Stimulated activated naive B cell treated with anti-CD40 and anti-IgM and Interleukin-4, amounts not matched to agents 10 μg/mL and 1 μg/mL and 100 μg/mL, for 72 hours (primary cell): ENCODE results near the gene TNK2.
A peak's percentile ranks its signal among the peaks of the same experiment; 100 is the strongest.

ENCODE experiments used
- ATAC-seq, 2 donors: fragments of 150-1000 bp; cut with Tn5 transposase; replicated peaks; 2 replicates each; pipeline ENCODE4 v1.10.0; 2021; ENCODE audit warnings: moderate library complexity in 1 of 2
- DNase-seq: peaks from one replicate; pipeline ENCODE4 v3.0.0; 2021
- H3K27ac Mint-ChIP-seq: one replicate; pipeline ENCODE4 v1.8.0; 2022; ENCODE audit warnings: mild to moderate bottlenecking, mixed read lengths
- H3K27me3 Mint-ChIP-seq, 2 donors: one replicate each; pipeline ENCODE4 v1.8.0; 2022; ENCODE audit warnings: mixed read lengths in 2 of 2
- H3K36me3 Mint-ChIP-seq, 2 donors: one replicate each; pipeline ENCODE4 v1.8.0; 2022; ENCODE audit warnings: mixed read lengths in 2 of 2, mild to moderate bottlenecking in 1 of 2
- H3K4me1 Mint-ChIP-seq, 2 donors: one replicate each; pipeline ENCODE4 v1.8.0; 2022; ENCODE audit warnings: mixed read lengths in 2 of 2, mild to moderate bottlenecking in 1 of 2
- H3K4me3 Mint-ChIP-seq, 2 donors: one replicate each; pipeline ENCODE4 v1.8.0; 2022; ENCODE audit warnings: mild to moderate bottlenecking in 2 of 2, mixed read lengths in 2 of 2, moderate library complexity in 1 of 2
- H3K9me3 Mint-ChIP-seq, 2 donors: one replicate each; pipeline ENCODE4 v1.8.0; 2022; ENCODE audit warnings: mixed read lengths in 2 of 2, mild to moderate bottlenecking in 1 of 2

The TNK2 gene

DNA sequence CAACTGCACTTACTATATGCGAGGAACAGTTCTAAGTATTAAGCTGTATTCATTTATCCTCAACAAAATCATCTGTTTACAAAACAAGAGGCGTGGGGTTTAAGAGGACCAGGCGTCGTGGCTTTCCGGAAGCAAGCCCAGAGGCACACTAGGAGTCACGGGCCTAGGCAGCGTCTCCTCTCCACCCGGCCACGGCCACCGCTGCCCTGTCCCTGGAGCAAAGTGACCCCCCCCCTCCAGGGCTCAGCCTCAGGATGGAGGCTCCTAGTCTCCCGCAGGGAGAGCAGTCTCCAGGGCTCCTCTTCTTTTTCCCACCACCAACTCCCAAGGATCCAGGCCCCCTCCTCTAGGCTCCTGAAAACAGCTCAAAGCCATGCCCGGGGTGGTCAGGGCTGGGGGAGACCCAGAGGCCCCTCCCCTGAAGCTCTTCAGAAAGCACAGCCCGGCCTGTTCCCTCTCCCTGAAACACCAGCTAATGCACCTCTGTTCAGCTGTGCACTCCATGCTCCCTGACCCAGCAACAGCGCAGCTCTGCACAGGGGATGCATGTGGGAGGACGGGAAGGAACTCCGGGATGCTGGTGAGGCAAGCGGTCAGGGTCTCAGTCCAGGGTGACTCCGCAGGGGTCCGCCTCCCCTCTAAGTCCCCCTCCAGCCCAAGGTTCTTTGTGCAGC lies 16.8 kb downstream of the TNK2 start:
- no peak for ATAC-seq
- H3K27me3 Mint-ChIP-seq = no peaks in the 10 kb centered on the region
- H3K36me3 Mint-ChIP-seq = peaks cover 6 to 16% of the 10 kb centered on the region in 2 donors
- H3K9me3 Mint-ChIP-seq = no peaks in the 10 kb centered on the region
- H3K27ac Mint-ChIP-seq = no peak overlapping the region
- H3K4me1 Mint-ChIP-seq = peaks cover 21 to 47% of the 10 kb centered on the region in 2 donors
- no peak overlapping the region for H3K4me3 Mint-ChIP-seq
- no peak for DNase-seq

GRCh38 chr3:195889870-195890295 lies 18.5 kb downstream of the TNK2 start:
- ATAC-seq (no peak), DNase-seq (no peak)
- peak overlapping the region; percentile 9 for H3K27ac Mint-ChIP-seq
- H3K4me1 Mint-ChIP-seq = peaks cover 15 to 33% of the 10 kb centered on the region in 2 donors
- H3K27me3 Mint-ChIP-seq = no peaks in the 10 kb centered on the region
- H3K9me3 Mint-ChIP-seq = no peaks in the 10 kb centered on the region
- no peak overlapping the region for H3K4me3 Mint-ChIP-seq
- H3K36me3 Mint-ChIP-seq = peaks cover 10 to 16% of the 10 kb centered on the region in 2 donors

DNA sequence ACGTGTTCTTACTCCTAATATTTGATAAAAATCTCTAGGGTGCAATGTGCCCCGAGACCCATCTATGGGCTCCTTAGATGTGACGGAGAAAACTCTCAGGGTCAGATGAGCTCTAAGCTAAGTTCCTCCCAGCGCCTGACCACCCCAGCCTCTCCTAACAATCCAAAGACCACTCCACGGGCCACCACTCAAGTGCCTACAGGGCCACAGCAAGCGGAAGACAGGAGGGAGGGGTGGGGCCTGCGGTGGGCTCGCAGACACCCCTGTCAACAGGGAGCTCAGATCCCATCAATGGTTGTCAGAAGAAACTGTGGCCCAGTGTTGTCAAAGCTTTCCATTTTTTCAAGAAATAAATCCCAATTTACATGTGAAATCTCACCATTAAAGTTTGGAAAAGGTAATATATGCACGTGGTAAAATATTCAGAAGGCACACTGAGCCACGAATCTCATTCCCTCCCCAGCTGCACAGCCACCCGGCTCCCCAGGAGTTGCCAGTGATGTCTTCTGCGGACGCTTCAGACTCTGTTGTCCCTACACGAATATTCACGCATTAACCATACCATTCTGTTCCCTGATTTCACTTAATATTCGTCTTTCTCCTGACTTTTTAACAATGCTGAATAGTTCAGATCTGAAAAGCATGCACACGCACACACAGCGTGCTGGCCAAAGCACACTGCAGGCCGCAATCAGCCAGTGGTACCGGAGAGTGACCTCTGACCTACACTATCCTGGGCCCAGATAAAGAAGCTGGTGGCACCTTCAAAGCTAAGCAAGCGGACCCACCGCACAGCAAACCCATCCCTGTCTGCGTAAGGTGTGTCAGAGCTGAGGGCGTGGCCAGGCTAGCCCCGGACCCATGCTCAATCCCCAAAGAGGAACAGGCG lies 19.1 kb downstream of the TNK2 start:
- peaks cover 9 to 27% of the 10 kb centered on the region in 2 donors for H3K4me1 Mint-ChIP-seq
- H3K36me3 Mint-ChIP-seq = peaks cover 7 to 16% of the 10 kb centered on the region in 2 donors
- no peak overlapping the region for H3K4me3 Mint-ChIP-seq
- ATAC-seq (no peak), DNase-seq (no peak)
- no peak overlapping the region for H3K27ac Mint-ChIP-seq
- no peaks in the 10 kb centered on the region for H3K9me3 Mint-ChIP-seq
- H3K27me3 Mint-ChIP-seq = no peaks in the 10 kb centered on the region

DNA sequence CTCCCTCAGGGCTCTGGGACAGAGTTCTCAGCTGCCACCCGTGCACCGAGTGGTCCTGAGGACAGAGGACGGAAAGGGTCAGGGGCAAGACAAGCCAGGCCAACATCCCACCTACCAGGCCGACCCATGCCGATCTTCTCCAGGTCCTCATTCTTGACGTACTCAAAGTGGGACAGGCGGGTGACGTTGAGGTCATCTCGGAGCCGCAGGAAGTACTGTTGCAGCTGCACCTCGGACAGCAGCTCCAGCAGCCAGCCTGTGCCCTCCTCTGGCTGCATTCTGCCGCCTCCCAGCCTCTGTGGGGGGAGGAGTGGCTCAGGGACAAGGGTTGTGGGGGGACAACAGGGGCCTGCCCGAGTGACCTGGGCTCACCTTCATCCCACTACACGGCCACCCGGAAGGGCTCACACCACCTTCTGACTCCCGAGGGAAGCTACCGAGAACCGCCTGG lies 20.0 kb downstream of the TNK2 start:
- no peak for DNase-seq
- H3K27me3 Mint-ChIP-seq = no peaks in the 10 kb centered on the region
- H3K4me3 Mint-ChIP-seq = no peak overlapping the region
- no peaks in the 10 kb centered on the region for H3K9me3 Mint-ChIP-seq
- peaks cover 8 to 17% of the 10 kb centered on the region in 2 donors for H3K36me3 Mint-ChIP-seq
- ATAC-seq = no peak
- H3K27ac Mint-ChIP-seq = no peak overlapping the region
- H3K4me1 Mint-ChIP-seq = peaks cover 8 to 18% of the 10 kb centered on the region in 2 donors

DNA sequence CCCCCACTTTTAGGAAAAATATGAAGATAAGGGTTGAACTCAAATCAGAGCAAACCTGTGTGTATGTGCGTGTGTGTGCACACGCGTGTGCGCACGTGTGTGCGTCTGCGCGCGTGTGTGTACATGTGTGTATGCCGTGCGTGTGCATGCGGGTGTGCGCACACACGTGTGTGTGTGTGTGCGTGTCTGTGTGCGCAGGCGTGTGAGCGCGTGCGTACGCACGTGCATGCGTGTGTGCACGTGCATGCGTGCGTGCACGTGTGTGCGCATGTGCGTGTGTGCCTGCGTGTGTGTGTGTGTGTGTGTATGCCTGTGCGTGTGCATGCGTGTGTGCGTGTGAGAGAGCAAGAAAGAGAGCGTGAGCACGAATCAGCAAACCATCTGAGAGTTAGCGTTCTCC lies 20.7 kb downstream of the TNK2 start:
- H3K36me3 Mint-ChIP-seq = peaks cover 10 to 20% of the 10 kb centered on the region in 2 donors
- no peak for ATAC-seq
- peaks cover 6 to 11% of the 10 kb centered on the region in 2 donors for H3K4me1 Mint-ChIP-seq
- no peak overlapping the region for H3K4me3 Mint-ChIP-seq
- H3K27ac Mint-ChIP-seq = peak overlapping the region; percentile 69
- DNase-seq = no peak
- no peaks in the 10 kb centered on the region for H3K27me3 Mint-ChIP-seq
- H3K9me3 Mint-ChIP-seq = no peaks in the 10 kb centered on the region

GRCh38 chr3:195886181-195887141 lies 21.9 kb downstream of the TNK2 start:
- H3K4me3 Mint-ChIP-seq = no peak overlapping the region
- H3K9me3 Mint-ChIP-seq = no peaks in the 10 kb centered on the region
- peaks cover under 1 to 6% of the 10 kb centered on the region in 2 donors for H3K4me1 Mint-ChIP-seq
- ATAC-seq (no peak), DNase-seq (no peak)
- no peak overlapping the region for H3K27ac Mint-ChIP-seq
- peaks cover 13 to 20% of the 10 kb centered on the region in 2 donors for H3K36me3 Mint-ChIP-seq
- no peaks in the 10 kb centered on the region for H3K27me3 Mint-ChIP-seq

- Mint-ChIP-seq H3K27me3 (no peaks in the 10 kb centered on the region), H3K27ac (peak overlapping the region; percentile 2), H3K4me1 (peaks cover 0 to 6% of the 10 kb centered on the region in 2 donors), H3K9me3 (no peaks in the 10 kb centered on the region), H3K36me3 (peaks cover 13 to 20% of the 10 kb centered on the region in 2 donors), H3K4me3 (no peak overlapping the region)
- DNase-seq = no peak
- ATAC-seq = no peak
Measured at GRCh38 chr3:195885036-195885891, 23.1 kb downstream of the TNK2 start.

GRCh38 chr3:195884691-195885035 lies 23.7 kb downstream of the TNK2 start:
- H3K27ac Mint-ChIP-seq = no peak overlapping the region
- ATAC-seq = no peak
- no peak for DNase-seq
- H3K4me1 Mint-ChIP-seq = peaks cover 0 to 6% of the 10 kb centered on the region in 2 donors
- no peak overlapping the region for H3K4me3 Mint-ChIP-seq
- H3K27me3 Mint-ChIP-seq = no peaks in the 10 kb centered on the region
- peaks cover 13 to 20% of the 10 kb centered on the region in 2 donors for H3K36me3 Mint-ChIP-seq
- H3K9me3 Mint-ChIP-seq = no peaks in the 10 kb centered on the region

GRCh38 chr3:195883801-195884200 lies 24.6 kb downstream of the TNK2 start:
- no peaks in the 10 kb centered on the region for H3K9me3 Mint-ChIP-seq
- no peak for DNase-seq
- peaks cover 0 to 8% of the 10 kb centered on the region in 2 donors for H3K4me1 Mint-ChIP-seq
- ATAC-seq = no peak
- H3K27ac Mint-ChIP-seq = no peak overlapping the region
- H3K27me3 Mint-ChIP-seq = no peaks in the 10 kb centered on the region
- H3K36me3 Mint-ChIP-seq = peaks cover 17 to 25% of the 10 kb centered on the region in 2 donors
- H3K4me3 Mint-ChIP-seq = no peak overlapping the region

DNA sequence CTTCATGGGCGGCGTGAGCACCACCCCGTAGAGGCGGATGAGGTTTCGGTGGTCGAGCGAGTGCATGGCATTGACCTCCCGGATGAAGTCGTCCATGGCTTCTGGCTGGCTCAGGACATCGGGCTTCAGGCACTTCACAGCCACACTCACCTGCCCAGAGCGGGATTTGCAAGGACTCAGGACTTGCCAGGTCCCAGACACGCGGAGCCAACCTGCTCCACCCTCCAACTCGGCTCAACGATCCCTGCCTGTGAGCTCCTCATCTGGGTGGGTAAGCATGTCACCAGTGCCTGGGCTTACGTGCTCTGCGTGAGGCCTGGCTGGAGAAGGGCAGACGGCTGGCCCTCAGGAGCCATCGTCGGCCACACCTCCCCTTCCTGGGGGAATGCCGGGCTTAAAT lies 25.2 kb downstream of the TNK2 start:
- Mint-ChIP-seq H3K27ac (no peak overlapping the region), H3K27me3 (no peaks in the 10 kb centered on the region), H3K36me3 (peaks cover 19 to 24% of the 10 kb centered on the region in 2 donors), H3K4me3 (no peak overlapping the region), H3K9me3 (no peaks in the 10 kb centered on the region), H3K4me1 (peaks cover 0 to 8% of the 10 kb centered on the region in 2 donors)
- ATAC-seq (no peak), DNase-seq (no peak)

GRCh38 chr3:195882002-195882441 lies 26.3 kb downstream of the TNK2 start:
- no peak for DNase-seq
- H3K27ac Mint-ChIP-seq = no peak overlapping the region
- no peaks in the 10 kb centered on the region for H3K9me3 Mint-ChIP-seq
- no peak for ATAC-seq
- no peaks in the 10 kb centered on the region for H3K27me3 Mint-ChIP-seq
- peaks cover 21 to 22% of the 10 kb centered on the region in 2 donors for H3K36me3 Mint-ChIP-seq
- no peak overlapping the region for H3K4me3 Mint-ChIP-seq
- peaks cover 4 to 8% of the 10 kb centered on the region in 2 donors for H3K4me1 Mint-ChIP-seq

DNA sequence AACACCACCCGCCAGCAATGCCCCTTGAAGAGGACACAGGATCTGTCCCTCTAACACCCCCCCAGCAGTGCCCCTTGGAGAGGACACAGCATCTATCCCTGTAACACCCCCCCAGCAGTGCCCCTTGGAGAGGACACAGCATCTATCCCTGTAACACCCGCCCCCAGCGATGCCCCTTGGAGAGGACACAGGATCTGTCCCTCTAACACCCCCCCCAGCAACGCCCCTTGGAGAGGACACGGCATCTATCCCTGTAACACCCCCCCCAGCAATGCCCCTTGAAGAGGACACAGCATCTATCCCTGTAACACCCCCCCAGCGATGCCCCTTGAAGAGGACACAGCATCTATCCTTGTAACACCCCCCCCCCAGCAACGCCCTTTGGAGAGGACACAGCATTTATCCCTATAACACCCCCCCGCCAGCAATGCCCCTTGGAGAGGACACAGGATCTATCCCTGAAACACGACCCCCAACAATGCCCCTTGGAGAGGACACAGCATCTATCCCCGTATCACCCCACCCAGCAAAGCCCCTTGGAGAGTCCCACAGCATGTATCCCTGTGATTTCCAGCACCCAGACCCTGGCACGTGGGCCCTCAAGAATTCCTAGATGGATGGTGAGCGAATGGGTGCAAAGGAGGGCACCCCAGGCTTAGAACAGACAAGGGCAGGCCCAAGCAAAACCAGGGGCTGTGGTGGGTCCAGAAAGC lies 26.9 kb downstream of the TNK2 start:
- ATAC-seq = no peak
- H3K9me3 Mint-ChIP-seq = no peaks in the 10 kb centered on the region
- H3K27me3 Mint-ChIP-seq = no peaks in the 10 kb centered on the region
- H3K4me3 Mint-ChIP-seq = no peak overlapping the region
- H3K27ac Mint-ChIP-seq = no peak overlapping the region
- no peak for DNase-seq
- peaks cover 4 to 8% of the 10 kb centered on the region in 2 donors for H3K4me1 Mint-ChIP-seq
- H3K36me3 Mint-ChIP-seq = peaks cover 22% of the 10 kb centered on the region in 2 donors

GRCh38 chr3:195880037-195880431 lies 28.3 kb downstream of the TNK2 start:
- no peak overlapping the region for H3K27ac Mint-ChIP-seq
- peaks cover 26 to 30% of the 10 kb centered on the region in 2 donors for H3K36me3 Mint-ChIP-seq
- DNase-seq (no peak), ATAC-seq (no peak)
- H3K4me3 Mint-ChIP-seq = no peak overlapping the region
- H3K9me3 Mint-ChIP-seq = no peaks in the 10 kb centered on the region
- H3K4me1 Mint-ChIP-seq = peaks cover 4 to 7% of the 10 kb centered on the region in 2 donors
- H3K27me3 Mint-ChIP-seq = no peaks in the 10 kb centered on the region
